Chondrocyte (in vitro differentiated cells): ENCODE results near the gene CRMP1. TPM values are rescaled to one million over a fixed set of nuclear protein-coding genes. Genes with fewer than 3 reads are reported as not detected.

Experiments
- DNase-seq: peaks from one replicate; pipeline ENCODE4 v3.0.0; 2021; ENCODE audit warnings: mixed read lengths, low spot score
- H3K27ac Mint-ChIP-seq: one replicate; pipeline ENCODE4 v1.8.0; 2021; ENCODE audit warnings: mild to moderate bottlenecking, moderate library complexity, mixed read lengths; ENCODE audit not compliant: unreplicated experiment
- H3K27me3 Mint-ChIP-seq: 2 replicates; pipeline ENCODE4 v1.8.0; 2021; ENCODE audit warnings: low read depth, mixed read lengths
- H3K36me3 Mint-ChIP-seq: 2 replicates; pipeline ENCODE4 v1.8.0; 2021; ENCODE audit warnings: low read depth, mixed read lengths
- H3K4me1 Mint-ChIP-seq: 2 replicates; pipeline ENCODE4 v1.8.0; 2021; ENCODE audit warnings: low read depth, mild to moderate bottlenecking, mixed read lengths
- H3K4me3 Mint-ChIP-seq: one replicate; pipeline ENCODE4 v1.8.0; 2021; ENCODE audit warnings: mild to moderate bottlenecking, moderate library complexity, mixed read lengths; ENCODE audit not compliant: unreplicated experiment
- H3K9me3 Mint-ChIP-seq: 2 replicates; pipeline ENCODE4 v1.8.0; 2021; ENCODE audit warnings: low read depth, mixed read lengths
- total RNA-seq: library from RNA; stranded (reverse); gene quantifications from 3 replicates; pipeline ENCODE4 v1.2.1, GENCODE V29; 2021
- TF ChIP-seq, protein P1 (sequence below): fragments of 200-600 bp; sonication (generic); IDR thresholded peaks from 2 replicates; pipeline ENCODE4 v1.5.0; 2021; ENCODE audit warnings: antibody characterized with exemption, mild to moderate bottlenecking, moderate library complexity

The CRMP1 gene
- total RNA-seq, 1 donor from 2014 or later = 59.5 TPM

DNA sequence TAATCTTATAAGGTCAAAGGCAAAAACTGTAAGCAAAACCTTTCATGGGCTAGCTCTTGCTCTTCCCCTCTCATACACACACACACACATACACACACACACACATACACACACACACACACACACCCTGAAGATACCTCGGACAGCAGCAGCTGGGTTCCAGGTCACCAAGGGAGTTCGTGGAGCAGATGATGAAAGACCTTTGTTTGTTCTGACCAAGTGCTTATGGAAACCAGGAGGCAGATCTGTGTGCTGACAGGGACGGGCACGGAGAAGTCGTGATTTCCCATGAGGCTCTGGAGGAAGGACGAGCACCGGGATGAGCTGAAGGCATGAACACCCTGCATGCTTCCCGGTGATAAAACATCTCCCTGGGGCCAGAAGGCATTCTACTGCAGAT is 35.4 kb upstream of the CRMP1 start:
- Mint-ChIP-seq H3K27ac (no peak overlapping the region), H3K4me3 (no peak overlapping the region), H3K9me3 (no peaks in the 10 kb centered on the region), H3K36me3 (peaks cover 4% of the 10 kb centered on the region), H3K27me3 (peaks cover 64% of the 10 kb centered on the region), H3K4me1 (peaks cover 5% of the 10 kb centered on the region)
- no peak for DNase-seq
- TF ChIP-seq, protein P1, sequence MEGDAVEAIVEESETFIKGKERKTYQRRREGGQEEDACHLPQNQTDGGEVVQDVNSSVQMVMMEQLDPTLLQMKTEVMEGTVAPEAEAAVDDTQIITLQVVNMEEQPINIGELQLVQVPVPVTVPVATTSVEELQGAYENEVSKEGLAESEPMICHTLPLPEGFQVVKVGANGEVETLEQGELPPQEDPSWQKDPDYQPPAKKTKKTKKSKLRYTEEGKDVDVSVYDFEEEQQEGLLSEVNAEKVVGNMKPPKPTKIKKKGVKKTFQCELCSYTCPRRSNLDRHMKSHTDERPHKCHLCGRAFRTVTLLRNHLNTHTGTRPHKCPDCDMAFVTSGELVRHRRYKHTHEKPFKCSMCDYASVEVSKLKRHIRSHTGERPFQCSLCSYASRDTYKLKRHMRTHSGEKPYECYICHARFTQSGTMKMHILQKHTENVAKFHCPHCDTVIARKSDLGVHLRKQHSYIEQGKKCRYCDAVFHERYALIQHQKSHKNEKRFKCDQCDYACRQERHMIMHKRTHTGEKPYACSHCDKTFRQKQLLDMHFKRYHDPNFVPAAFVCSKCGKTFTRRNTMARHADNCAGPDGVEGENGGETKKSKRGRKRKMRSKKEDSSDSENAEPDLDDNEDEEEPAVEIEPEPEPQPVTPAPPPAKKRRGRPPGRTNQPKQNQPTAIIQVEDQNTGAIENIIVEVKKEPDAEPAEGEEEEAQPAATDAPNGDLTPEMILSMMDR = no peak

DNA sequence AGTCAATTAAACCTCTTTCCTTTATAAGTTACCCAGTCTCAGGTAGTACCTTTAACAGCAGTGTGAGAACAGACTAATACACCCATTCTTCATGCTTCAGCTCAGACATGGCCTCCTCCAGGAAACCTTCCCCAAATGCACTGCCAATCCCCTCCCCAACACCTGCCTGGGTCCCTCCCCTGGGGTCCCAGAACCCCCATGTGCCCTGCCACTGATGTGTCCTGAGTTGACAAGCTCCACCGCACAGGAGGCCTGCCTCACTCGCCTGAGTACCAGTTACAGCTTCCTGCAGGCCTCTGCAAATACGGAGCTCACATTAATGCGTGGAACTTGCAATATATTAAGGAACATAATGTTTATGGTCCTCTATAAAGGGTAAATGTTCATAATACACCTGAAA is 34.9 kb upstream of the CRMP1 start:
- TF ChIP-seq, protein P1 = no peak
- Mint-ChIP-seq H3K4me1 (peaks cover under 1% of the 10 kb centered on the region), H3K27ac (no peak overlapping the region), H3K27me3 (peaks cover 64% of the 10 kb centered on the region), H3K4me3 (no peak overlapping the region), H3K9me3 (no peaks in the 10 kb centered on the region), H3K36me3 (peaks cover 4% of the 10 kb centered on the region)
- DNase-seq = no peak

DNA sequence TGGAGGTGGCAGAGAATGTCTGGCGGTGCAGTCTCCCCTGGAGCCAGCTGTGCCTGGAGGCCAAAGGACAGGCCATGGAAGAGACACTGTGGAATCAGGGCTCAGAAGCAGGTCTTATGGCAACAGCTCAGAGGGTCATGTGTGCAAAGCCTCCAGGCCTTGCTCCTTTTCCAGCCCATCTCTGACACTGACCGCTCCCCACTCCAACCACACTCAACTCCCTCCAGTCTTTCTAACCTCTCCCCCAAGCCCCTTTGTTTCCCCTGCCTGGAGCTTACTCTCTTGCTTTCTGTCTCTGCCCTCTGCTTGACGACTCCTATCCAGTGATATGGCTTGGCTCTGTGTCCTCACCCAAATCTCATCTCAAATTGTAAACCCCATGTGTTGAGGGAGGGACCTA is 34.2 kb upstream of the CRMP1 start:
- DNase-seq = no peak
- Mint-ChIP-seq H3K4me1 (no peaks in the 10 kb centered on the region), H3K27me3 (peaks cover 68% of the 10 kb centered on the region), H3K36me3 (peaks cover 4% of the 10 kb centered on the region), H3K27ac (no peak overlapping the region), H3K9me3 (no peaks in the 10 kb centered on the region), H3K4me3 (no peak overlapping the region)
- TF ChIP-seq, protein P1 = no peak

DNA sequence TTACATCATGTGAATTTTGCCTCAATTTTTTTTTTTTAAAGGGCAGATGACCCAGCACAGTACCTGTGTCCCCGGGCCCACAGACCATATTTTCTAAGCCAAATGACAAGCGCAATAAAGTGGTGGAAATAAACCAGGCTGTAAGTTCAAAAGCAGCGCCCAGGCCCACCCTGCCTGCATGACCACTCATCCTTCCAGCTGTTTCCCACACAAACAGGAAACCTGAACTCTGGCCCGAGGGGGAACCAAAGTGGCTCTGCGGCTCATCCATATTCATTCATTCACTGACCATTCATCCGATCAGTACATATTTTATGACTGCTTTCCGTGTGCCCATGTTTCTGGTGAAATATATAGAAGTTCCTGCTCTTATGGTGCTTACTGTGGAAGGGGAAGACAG is 33.7 kb upstream of the CRMP1 start:
- no peaks in the 10 kb centered on the region for H3K4me1 Mint-ChIP-seq
- no peak overlapping the region for H3K4me3 Mint-ChIP-seq
- no peaks in the 10 kb centered on the region for H3K9me3 Mint-ChIP-seq
- TF ChIP-seq, protein P1 = no peak
- peaks cover 71% of the 10 kb centered on the region for H3K27me3 Mint-ChIP-seq
- H3K36me3 Mint-ChIP-seq = peaks cover 4% of the 10 kb centered on the region
- DNase-seq = no peak
- no peak overlapping the region for H3K27ac Mint-ChIP-seq

DNA sequence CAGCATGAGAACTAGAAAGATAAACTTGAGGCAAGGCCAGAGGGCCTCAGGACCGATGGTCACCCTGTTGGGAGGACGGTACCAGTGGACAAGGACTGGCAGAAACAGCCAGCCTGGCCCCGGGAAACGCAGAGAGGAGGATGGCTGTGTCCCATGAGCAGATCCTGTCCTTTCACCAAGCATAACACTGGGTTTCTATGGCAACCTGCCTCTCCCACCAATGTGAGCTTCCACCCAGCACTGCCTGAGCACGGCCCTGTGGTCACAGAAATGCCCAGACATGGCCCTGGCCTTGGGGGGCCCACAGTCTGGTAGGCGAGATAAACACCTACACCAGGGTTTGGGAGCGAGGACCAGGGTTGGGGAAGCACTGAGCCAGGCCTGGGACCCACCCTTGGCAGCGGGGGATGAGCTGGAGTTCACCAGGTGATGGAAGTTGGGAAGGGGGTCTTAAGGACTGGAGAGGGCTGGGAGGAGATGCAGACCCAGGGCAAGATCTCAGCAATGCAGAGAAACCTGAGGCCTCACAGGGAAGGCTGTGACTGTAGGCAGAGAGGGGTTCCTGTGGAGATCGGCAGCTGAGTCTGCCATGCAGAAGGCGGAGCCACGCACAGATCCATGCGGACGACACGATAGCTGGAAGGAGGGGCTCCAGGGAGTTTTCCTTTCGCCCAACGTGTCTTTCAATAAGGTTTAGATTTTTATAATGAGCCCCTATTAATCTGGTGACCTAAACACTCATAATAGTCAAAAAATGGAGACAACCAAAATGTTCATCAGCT is 32.7 kb upstream of the CRMP1 start:
- DNase-seq = no peak
- TF ChIP-seq, protein P1 = no peak
- Mint-ChIP-seq H3K9me3 (no peaks in the 10 kb centered on the region), H3K27me3 (peaks cover 69% of the 10 kb centered on the region), H3K4me3 (no peak overlapping the region), H3K27ac (no peak overlapping the region), H3K4me1 (no peaks in the 10 kb centered on the region), H3K36me3 (peaks cover 4% of the 10 kb centered on the region)
